ENCODE data around the gene GPR22. TPM values are rescaled to one million over a fixed set of nuclear protein-coding genes. Genes with fewer than 3 reads are reported as not detected.

The GPR22 gene
- not detected for total RNA-seq
- under 1 TPM in 1 of 2 donors, not detected in 1; 0.50 TPM for polyA plus RNA-seq
- long read RNA-seq, donor 1, result 0 reads
- long read RNA-seq, donor 2, partial matches to known transcripts, result 0 of 1 reads
- long read RNA-seq, donor 2, other reads (novel, unspliced or antisense), result 1 of 1 reads

DNA sequence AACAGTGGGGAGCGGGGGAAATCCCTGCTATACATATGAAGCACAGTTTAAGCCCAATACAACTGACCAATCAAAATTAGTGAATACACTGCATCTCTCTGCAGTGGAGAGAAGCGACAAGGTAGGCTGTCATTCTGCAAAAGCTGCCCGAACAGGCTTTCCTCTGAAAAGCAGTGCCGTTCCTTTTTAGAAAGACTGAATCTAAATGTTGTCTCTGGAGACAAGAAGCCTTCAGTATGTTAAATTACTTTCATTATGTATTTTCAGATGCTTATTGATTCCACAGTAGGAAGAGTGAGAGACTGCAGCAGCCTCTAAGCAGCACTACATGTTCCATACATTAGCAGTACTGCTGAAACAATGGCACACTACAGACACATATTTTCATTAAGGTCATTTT, at the start of gene GPR22:
GPR22 (plus strand) TSS at position 129 of the 400 bp plus-strand sequence. CDS start 4,004 bp downstream, outside the sequence.
- no peak within 1 kb of the TSS for H3K27ac ChIP-seq (ENCODE audit: low read depth in 1 of 2, low read length in 2 of 2)
- DNase-seq (no peak), ATAC-seq (ENCODE audit: low FRiP score) (no peak)
- intact Hi-C loops (cut with DNase I), result loop anchor here in 1 of 2 donors (10.0 kb wide), 1 partner anchor 405 kb away; no protein-coding TSS in a partner anchor
- H3K9me3 ChIP-seq (ENCODE audit: control insufficient read depth, low read length), result no peaks in the 10 kb centered on the region
- no peaks in the 10 kb centered on the region for H3K36me3 ChIP-seq (ENCODE audit: control insufficient read depth in 1 of 2, insufficient read depth in 2 of 2, low read length in 1 of 2)
- no peaks in the 10 kb centered on the region for H3K4me1 ChIP-seq (ENCODE audit: control insufficient read depth in 1 of 2, insufficient read depth in 2 of 2, low read length in 2 of 2)
- no peaks in the 10 kb centered on the region for H3K27me3 ChIP-seq (ENCODE audit: control insufficient read depth in 1 of 2, insufficient read depth in 2 of 2, low read length in 1 of 2)
- no peak within 1 kb of the TSS for H3K4me3 ChIP-seq (ENCODE audit: low read length in 2 of 2)
- WGBS, 2 donors, result 87 to 90% methylated on average over 4 of the region's 4 CpGs

DNA sequence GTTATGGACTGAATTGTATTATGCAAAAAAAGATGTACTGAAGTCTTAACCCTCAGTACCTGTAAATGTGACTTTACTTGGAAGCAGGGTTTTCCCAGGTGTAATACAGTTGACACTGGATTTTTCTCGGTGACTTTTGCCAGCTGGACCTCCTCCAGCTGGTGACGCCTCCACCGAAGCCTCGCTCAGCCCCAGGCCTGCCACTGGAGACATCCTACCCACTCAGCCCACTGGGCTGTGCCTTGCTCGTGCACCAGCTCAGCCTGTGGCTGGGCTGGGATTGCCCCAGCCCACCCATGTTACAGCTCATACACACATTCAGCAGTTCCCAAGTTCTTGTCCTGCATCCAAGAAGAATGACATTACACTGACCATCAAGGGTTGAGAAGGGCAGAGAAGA, 42.4 kb upstream of the GPR22 start:
- H3K27ac ChIP-seq (ENCODE audit: low read depth in 1 of 2, low read length in 2 of 2), result no peak overlapping the region
- intact Hi-C loops (cut with DNase I), result no loop called here
- H3K4me1 ChIP-seq (ENCODE audit: control insufficient read depth in 1 of 2, insufficient read depth in 2 of 2, low read length in 2 of 2), result no peaks in the 10 kb centered on the region
- H3K36me3 ChIP-seq (ENCODE audit: control insufficient read depth in 1 of 2, insufficient read depth in 2 of 2, low read length in 1 of 2), result peaks cover 0 to 4% of the 10 kb centered on the region in 2 donors
- DNase-seq (no peak), ATAC-seq (ENCODE audit: low FRiP score) (no peak)
- whole genome bisulfite sequencing, 2 donors, result 73 to 83% methylated on average over 5 of the region's 5 CpGs
- H3K27me3 ChIP-seq (ENCODE audit: control insufficient read depth in 1 of 2, insufficient read depth in 2 of 2, low read length in 1 of 2), result no peaks in the 10 kb centered on the region
- no peaks in the 10 kb centered on the region for H3K9me3 ChIP-seq (ENCODE audit: control insufficient read depth, low read length)
- H3K4me3 ChIP-seq (ENCODE audit: low read length in 2 of 2), result no peak overlapping the region

GRCh38 chr7:107428642-107429041, 41.2 kb upstream of the GPR22 start:
- Histone ChIP-seq H3K4me3 (ENCODE audit: low read length in 2 of 2) (no peak overlapping the region), H3K27me3 (ENCODE audit: control insufficient read depth in 1 of 2, insufficient read depth in 2 of 2, low read length in 1 of 2) (no peaks in the 10 kb centered on the region), H3K27ac (ENCODE audit: low read depth in 1 of 2, low read length in 2 of 2) (no peak overlapping the region), H3K4me1 (ENCODE audit: control insufficient read depth in 1 of 2, insufficient read depth in 2 of 2, low read length in 2 of 2) (no peaks in the 10 kb centered on the region), H3K36me3 (ENCODE audit: control insufficient read depth in 1 of 2, insufficient read depth in 2 of 2, low read length in 1 of 2) (peaks cover 0 to 4% of the 10 kb centered on the region in 2 donors), H3K9me3 (ENCODE audit: control insufficient read depth, low read length) (no peaks in the 10 kb centered on the region)
- DNase-seq (no peak), ATAC-seq (ENCODE audit: low FRiP score) (no peak)
- intact Hi-C loops (cut with DNase I), result no loop called here
- WGBS, 2 donors, result 95 to 100% methylated on average over 1 of the region's 1 CpG

DNA sequence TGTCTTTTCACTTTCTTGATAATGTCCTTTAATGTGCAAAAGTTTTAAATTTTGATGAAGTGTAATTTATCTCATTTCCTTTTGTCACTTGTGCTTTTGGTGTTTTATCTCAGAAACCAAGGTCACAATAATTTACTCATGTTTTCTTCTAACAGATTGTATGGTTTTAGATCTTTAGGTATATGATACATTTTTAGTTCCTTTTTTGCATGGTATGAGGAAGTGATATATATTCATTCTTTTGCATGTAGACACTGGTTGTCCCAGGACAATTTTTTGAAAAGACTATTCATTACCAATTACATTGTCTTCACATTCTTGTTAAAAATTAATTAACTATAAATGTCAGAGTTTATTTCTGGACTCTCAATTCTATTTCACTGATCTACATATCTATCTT, 39.8 kb upstream of the GPR22 start:
- intact Hi-C loops (cut with DNase I), result no loop called here
- ATAC-seq (ENCODE audit: low FRiP score) (no peak), DNase-seq (no peak)
- Histone ChIP-seq H3K27ac (ENCODE audit: low read depth in 1 of 2, low read length in 2 of 2) (no peak overlapping the region), H3K4me3 (ENCODE audit: low read length in 2 of 2) (no peak overlapping the region), H3K9me3 (ENCODE audit: control insufficient read depth, low read length) (no peaks in the 10 kb centered on the region), H3K27me3 (ENCODE audit: control insufficient read depth in 1 of 2, insufficient read depth in 2 of 2, low read length in 1 of 2) (no peaks in the 10 kb centered on the region), H3K4me1 (ENCODE audit: control insufficient read depth in 1 of 2, insufficient read depth in 2 of 2, low read length in 2 of 2) (no peaks in the 10 kb centered on the region), H3K36me3 (ENCODE audit: control insufficient read depth in 1 of 2, insufficient read depth in 2 of 2, low read length in 1 of 2) (peaks cover 0 to 4% of the 10 kb centered on the region in 2 donors)

- no peaks in the 10 kb centered on the region for H3K27me3 ChIP-seq (ENCODE audit: control insufficient read depth in 1 of 2, insufficient read depth in 2 of 2, low read length in 1 of 2)
- 36 to 38% methylated on average over 1 of the region's 1 CpG for WGBS, 2 donors
- H3K4me1 ChIP-seq (ENCODE audit: control insufficient read depth in 1 of 2, insufficient read depth in 2 of 2, low read length in 2 of 2), result peaks cover 0 to 2% of the 10 kb centered on the region in 2 donors
- H3K27ac ChIP-seq (ENCODE audit: low read depth in 1 of 2, low read length in 2 of 2), result no peak overlapping the region
- H3K4me3 ChIP-seq (ENCODE audit: low read length in 2 of 2), result no peak overlapping the region
- H3K36me3 ChIP-seq (ENCODE audit: control insufficient read depth in 1 of 2, insufficient read depth in 2 of 2, low read length in 1 of 2), result no peaks in the 10 kb centered on the region
- intact Hi-C loops (cut with DNase I), result no loop called here
- ATAC-seq (ENCODE audit: low FRiP score) (no peak), DNase-seq (no peak)
- no peaks in the 10 kb centered on the region for H3K9me3 ChIP-seq (ENCODE audit: control insufficient read depth, low read length)
These were observed 37.6 kb upstream of the GPR22 start for GRCh38 chr7:107432261-107432660.

DNA sequence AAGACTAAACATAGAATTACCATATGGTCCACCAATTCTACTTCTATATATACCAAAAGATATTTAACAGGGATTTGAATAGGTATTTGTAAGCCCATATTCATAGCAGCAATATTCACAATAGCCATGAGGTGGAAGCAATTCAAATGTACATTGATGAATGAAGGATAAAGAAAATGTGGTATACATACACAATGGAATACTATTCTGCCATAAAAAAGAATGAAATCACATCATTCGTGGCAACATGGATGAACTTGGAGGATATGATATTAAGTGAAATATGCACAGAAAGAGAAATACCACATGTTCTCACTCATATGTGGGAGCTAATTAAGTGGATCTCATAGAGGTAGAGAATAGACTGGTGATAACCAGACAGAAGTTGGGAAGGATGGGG, 34.1 kb upstream of the GPR22 start:
- Histone ChIP-seq H3K27ac (ENCODE audit: low read depth in 1 of 2, low read length in 2 of 2) (no peak overlapping the region), H3K4me1 (ENCODE audit: control insufficient read depth in 1 of 2, insufficient read depth in 2 of 2, low read length in 2 of 2) (peaks cover 0 to 2% of the 10 kb centered on the region in 2 donors), H3K4me3 (ENCODE audit: low read length in 2 of 2) (no peak overlapping the region), H3K36me3 (ENCODE audit: control insufficient read depth in 1 of 2, insufficient read depth in 2 of 2, low read length in 1 of 2) (no peaks in the 10 kb centered on the region), H3K9me3 (ENCODE audit: control insufficient read depth, low read length) (no peaks in the 10 kb centered on the region), H3K27me3 (ENCODE audit: control insufficient read depth in 1 of 2, insufficient read depth in 2 of 2, low read length in 1 of 2) (no peaks in the 10 kb centered on the region)
- DNase-seq, result no peak
- ATAC-seq (ENCODE audit: low FRiP score), result no peak
- 99 to 100% methylated on average over 1 of the region's 1 CpG for WGBS, 2 donors
- intact Hi-C loops (cut with DNase I), result no loop called here

DNA sequence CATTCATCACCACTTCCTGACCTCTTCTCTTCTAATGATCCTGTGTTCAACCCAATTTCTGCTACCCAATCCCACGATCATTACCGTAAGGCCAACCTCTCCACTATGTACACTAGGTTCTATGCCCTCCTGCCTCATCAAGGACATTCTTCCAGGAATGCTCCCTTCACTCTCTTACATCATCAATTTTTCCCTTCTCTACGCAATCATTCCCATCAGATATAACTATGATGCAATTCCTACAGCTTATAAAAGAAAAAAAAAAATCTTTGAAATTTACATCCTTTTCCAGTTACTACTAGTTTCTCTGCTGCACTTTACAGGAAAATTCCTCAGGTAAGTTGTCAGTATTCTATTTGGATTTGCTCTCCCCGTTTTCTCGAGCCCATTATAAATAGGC, 30.8 kb upstream of the GPR22 start:
- Histone ChIP-seq H3K9me3 (ENCODE audit: control insufficient read depth, low read length) (no peaks in the 10 kb centered on the region), H3K36me3 (ENCODE audit: control insufficient read depth in 1 of 2, insufficient read depth in 2 of 2, low read length in 1 of 2) (no peaks in the 10 kb centered on the region), H3K4me3 (ENCODE audit: low read length in 2 of 2) (no peak overlapping the region), H3K4me1 (ENCODE audit: control insufficient read depth in 1 of 2, insufficient read depth in 2 of 2, low read length in 2 of 2) (peaks cover 0 to 2% of the 10 kb centered on the region in 2 donors), H3K27me3 (ENCODE audit: control insufficient read depth in 1 of 2, insufficient read depth in 2 of 2, low read length in 1 of 2) (no peaks in the 10 kb centered on the region), H3K27ac (ENCODE audit: low read depth in 1 of 2, low read length in 2 of 2) (no peak overlapping the region)
- WGBS, 2 donors, result 95 to 97% methylated on average over 5 of the region's 5 CpGs
- DNase-seq (no peak), ATAC-seq (ENCODE audit: low FRiP score) (no peak)
- intact Hi-C loops (cut with DNase I), result no loop called here

- intact Hi-C loops (cut with DNase I), result no loop called here
- Histone ChIP-seq H3K4me1 (ENCODE audit: control insufficient read depth in 1 of 2, insufficient read depth in 2 of 2, low read length in 2 of 2) (peaks cover 2% of the 10 kb centered on the region in 2 donors), H3K9me3 (ENCODE audit: control insufficient read depth, low read length) (no peaks in the 10 kb centered on the region), H3K4me3 (ENCODE audit: low read length in 2 of 2) (no peak overlapping the region), H3K27ac (ENCODE audit: low read depth in 1 of 2, low read length in 2 of 2) (no peak overlapping the region), H3K27me3 (ENCODE audit: control insufficient read depth in 1 of 2, insufficient read depth in 2 of 2, low read length in 1 of 2) (no peaks in the 10 kb centered on the region), H3K36me3 (ENCODE audit: control insufficient read depth in 1 of 2, insufficient read depth in 2 of 2, low read length in 1 of 2) (no peaks in the 10 kb centered on the region)
- no peak for DNase-seq
- ATAC-seq (ENCODE audit: low FRiP score), result no peak
These were observed 28.1 kb upstream of the GPR22 start for GRCh38 chr7:107441581-107442422.

GRCh38 chr7:107442678-107443077, 27.2 kb upstream of the GPR22 start:
- no peaks in the 10 kb centered on the region for H3K27me3 ChIP-seq (ENCODE audit: control insufficient read depth in 1 of 2, insufficient read depth in 2 of 2, low read length in 1 of 2)
- no peak overlapping the region for H3K27ac ChIP-seq (ENCODE audit: low read depth in 1 of 2, low read length in 2 of 2)
- 97 to 99% methylated on average over 1 of the region's 1 CpG for WGBS, 2 donors
- peaks cover 0 to 2% of the 10 kb centered on the region in 2 donors for H3K4me1 ChIP-seq (ENCODE audit: control insufficient read depth in 1 of 2, insufficient read depth in 2 of 2, low read length in 2 of 2)
- H3K4me3 ChIP-seq (ENCODE audit: low read length in 2 of 2), result no peak overlapping the region
- no peaks in the 10 kb centered on the region for H3K9me3 ChIP-seq (ENCODE audit: control insufficient read depth, low read length)
- DNase-seq, result no peak
- intact Hi-C loops (cut with DNase I), result no loop called here
- ATAC-seq (ENCODE audit: low FRiP score), result no peak
- no peaks in the 10 kb centered on the region for H3K36me3 ChIP-seq (ENCODE audit: control insufficient read depth in 1 of 2, insufficient read depth in 2 of 2, low read length in 1 of 2)
